ENCODE results near the gene FBL.

FBL gene

DNA sequence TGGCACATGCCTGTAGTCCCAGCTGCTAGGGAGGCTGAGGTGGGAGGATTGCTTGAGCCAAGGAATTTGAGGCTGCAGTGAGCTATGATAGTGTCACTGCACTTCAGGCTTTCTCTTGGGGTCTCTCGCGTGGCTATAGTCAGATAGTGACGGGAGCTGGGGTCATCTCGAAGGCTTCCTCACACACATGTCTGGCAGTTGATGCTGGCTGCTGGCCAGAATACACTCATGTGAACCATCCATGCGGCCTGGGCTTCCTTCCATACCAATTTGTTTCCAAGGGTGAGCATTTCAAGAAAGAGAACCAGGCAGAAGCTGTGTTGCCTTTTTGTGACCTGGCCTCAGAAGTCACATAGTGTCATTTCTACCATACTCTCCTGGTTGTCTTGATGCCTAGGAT lies 41.1 kb downstream of the FBL start:
- no peak overlapping the region for H3K4me3 ChIP-seq (replicated peaks; ENCODE audit: low read depth, low read length)
- DNase-seq (ENCODE audit: low read depth): no peak
- TF ChIP-seq, protein P1, sequence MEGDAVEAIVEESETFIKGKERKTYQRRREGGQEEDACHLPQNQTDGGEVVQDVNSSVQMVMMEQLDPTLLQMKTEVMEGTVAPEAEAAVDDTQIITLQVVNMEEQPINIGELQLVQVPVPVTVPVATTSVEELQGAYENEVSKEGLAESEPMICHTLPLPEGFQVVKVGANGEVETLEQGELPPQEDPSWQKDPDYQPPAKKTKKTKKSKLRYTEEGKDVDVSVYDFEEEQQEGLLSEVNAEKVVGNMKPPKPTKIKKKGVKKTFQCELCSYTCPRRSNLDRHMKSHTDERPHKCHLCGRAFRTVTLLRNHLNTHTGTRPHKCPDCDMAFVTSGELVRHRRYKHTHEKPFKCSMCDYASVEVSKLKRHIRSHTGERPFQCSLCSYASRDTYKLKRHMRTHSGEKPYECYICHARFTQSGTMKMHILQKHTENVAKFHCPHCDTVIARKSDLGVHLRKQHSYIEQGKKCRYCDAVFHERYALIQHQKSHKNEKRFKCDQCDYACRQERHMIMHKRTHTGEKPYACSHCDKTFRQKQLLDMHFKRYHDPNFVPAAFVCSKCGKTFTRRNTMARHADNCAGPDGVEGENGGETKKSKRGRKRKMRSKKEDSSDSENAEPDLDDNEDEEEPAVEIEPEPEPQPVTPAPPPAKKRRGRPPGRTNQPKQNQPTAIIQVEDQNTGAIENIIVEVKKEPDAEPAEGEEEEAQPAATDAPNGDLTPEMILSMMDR (IDR thresholded peaks at IDR 0.05; ENCODE audit: low read length, missing control alignments): no peak

GRCh38 chr19:39802958-39803357 lies 43.2 kb downstream of the FBL start:
- H3K4me3 ChIP-seq (replicated peaks; ENCODE audit: low read depth, low read length): no peak overlapping the region
- TF ChIP-seq, protein P1 (IDR thresholded peaks at IDR 0.05; ENCODE audit: low read length, missing control alignments): no peak
- DNase-seq (ENCODE audit: low read depth): no peak

DNA sequence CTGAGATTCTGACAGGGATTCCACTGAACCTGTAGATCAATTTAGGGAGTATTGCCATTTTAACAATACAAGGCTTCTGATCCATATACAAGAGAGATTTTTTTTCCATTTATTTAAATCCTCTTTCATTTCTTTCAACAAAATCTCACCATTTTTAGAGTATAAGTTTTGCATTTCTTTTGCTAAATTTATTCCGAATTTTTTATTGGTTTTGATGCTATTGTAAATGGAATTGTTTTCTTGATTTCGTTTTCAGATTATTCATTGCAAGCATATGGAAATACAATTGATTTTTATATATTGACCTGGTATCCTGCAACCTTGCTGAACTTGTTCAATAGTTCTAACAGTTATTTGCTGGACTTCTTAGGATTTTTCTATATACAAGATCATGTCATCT lies 49.1 kb downstream of the FBL start:
- TF ChIP-seq, protein P1 (IDR thresholded peaks at IDR 0.05; ENCODE audit: low read length, missing control alignments): no peak
- no peak overlapping the region for H3K4me3 ChIP-seq (replicated peaks; ENCODE audit: low read depth, low read length)
- no peak for DNase-seq (ENCODE audit: low read depth)

DNA sequence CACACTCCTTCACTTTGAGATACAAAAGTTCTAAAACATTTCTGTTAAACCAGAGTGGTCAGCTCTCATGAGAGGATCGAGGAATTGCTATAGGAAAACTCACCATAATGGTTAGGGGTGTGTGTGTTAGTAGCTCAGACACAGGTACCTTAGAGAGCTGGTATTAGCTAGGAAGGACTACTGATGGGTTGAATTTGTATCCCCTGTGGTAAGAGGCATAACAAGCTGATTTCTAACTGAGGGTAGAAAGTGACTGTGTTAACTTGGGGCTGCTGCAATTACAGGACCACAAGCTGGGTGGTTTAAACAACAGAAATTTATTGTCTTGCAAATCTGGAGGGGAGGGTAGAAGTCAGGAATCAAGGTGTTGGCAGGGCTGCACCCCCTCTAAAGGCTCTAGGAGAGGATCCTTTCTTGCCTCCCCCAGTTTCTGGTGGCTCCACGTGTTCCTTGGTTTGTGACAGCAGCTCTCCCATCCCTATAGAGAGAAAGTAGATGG lies 50.1 kb downstream of the FBL start:
- no peak overlapping the region for H3K4me3 ChIP-seq (replicated peaks; ENCODE audit: low read depth, low read length)
- TF ChIP-seq, protein P1 (IDR thresholded peaks at IDR 0.05; ENCODE audit: low read length, missing control alignments): no peak
- DNase-seq (ENCODE audit: low read depth): no peak

- H3K4me3 ChIP-seq (replicated peaks; ENCODE audit: low read depth, low read length): no peak overlapping the region
- DNase-seq (ENCODE audit: low read depth): no peak
Observed at GRCh38 chr19:39795001-39795400, 51.2 kb downstream of the FBL start.

GRCh38 chr19:39792999-39793546 lies 53.1 kb downstream of the FBL start:
- peak; percentile 81 for DNase-seq (ENCODE audit: low read depth)
- H3K4me3 ChIP-seq (replicated peaks; ENCODE audit: low read depth, low read length): peak overlapping the region; percentile 56
- TF ChIP-seq, protein P1 (IDR thresholded peaks at IDR 0.05; ENCODE audit: low read length, missing control alignments): peak; percentile 94

More at GRCh38 chr19:39795001-39795400, 51.2 kb downstream of the FBL start:
- TF ChIP-seq, protein P1 (IDR thresholded peaks at IDR 0.05; ENCODE audit: low read length, missing control alignments): no peak

DNA sequence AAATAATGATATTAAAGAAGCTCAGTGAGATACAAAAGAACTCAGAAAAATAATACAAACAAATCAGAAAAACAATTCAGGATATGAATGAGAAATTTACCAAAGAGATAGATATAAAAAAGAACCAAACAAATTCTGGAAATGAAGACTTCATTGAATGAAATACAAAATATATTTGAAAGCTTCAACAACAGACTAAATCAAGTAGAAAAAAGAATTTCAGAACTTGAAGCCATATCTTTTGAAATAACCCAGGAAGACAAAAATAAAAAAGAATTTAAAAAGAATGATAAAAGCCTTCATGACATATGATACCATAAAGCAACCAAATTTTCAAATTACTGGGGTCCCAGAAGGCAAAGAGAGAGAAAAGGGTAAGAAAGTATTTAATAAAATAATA lies 57.9 kb downstream of the FBL start:
- no peak for DNase-seq (ENCODE audit: low read depth)
- no peak overlapping the region for H3K4me3 ChIP-seq (replicated peaks; ENCODE audit: low read depth, low read length)
- TF ChIP-seq, protein P1 (IDR thresholded peaks at IDR 0.05; ENCODE audit: low read length, missing control alignments): no peak

Measured in fibroblast of pulmonary artery (primary cell).